GM12878 (cell line): Measurements from ENCODE around the gene ZNF501. TPM values are rescaled to one million over a fixed set of nuclear protein-coding genes. Genes with fewer than 3 reads are reported as not detected.

Source experiments
- CBX3 ChIP-seq: fragments of 200-600 bp; sonication (generic); IDR thresholded peaks from 2 replicates; pipeline ENCODE4 v1.6.1; 2016; ENCODE audit warnings: low read depth, borderline replicate concordance
- KAT2A ChIP-seq: conservative IDR thresholded peaks from 2 replicates; pipeline ENCODE4 v1.6.1; 2011; ENCODE audit warnings: low read depth, low read length; ENCODE audit not compliant: control insufficient read depth
- NFYA ChIP-seq: IDR thresholded peaks from 2 replicates; pipeline ENCODE4 v1.6.1; 2011; ENCODE audit warnings: low read depth, mild to moderate bottlenecking, low read length, improper control_type of control experiment, borderline replicate concordance
- RAD51 ChIP-seq: fragments of 450-650 bp; IDR thresholded peaks from 2 replicates; pipeline ENCODE4 v1.6.1; 2016; ENCODE audit warnings: moderate library complexity, mild to moderate bottlenecking, inconsistent platforms
- SP1 ChIP-seq: IDR thresholded peaks from one replicate; pipeline ENCODE4 v1.6.1; 2011; ENCODE audit warnings: low read depth, low read length
- SRF ChIP-seq, 2 experiments: IDR thresholded peaks; 2 replicates each; pipeline ENCODE4 v1.6.1; 2011; ENCODE audit warnings: low read depth in 2 of 2, low read length in 2 of 2, mild to moderate bottlenecking in 1 of 2, moderate library complexity in 1 of 2
- YY1 ChIP-seq: IDR thresholded peaks from 2 replicates; pipeline ENCODE4 v1.6.1; 2011; ENCODE audit warnings: low read depth, mild to moderate bottlenecking, low read length
- ZNF384 ChIP-seq: IDR thresholded peaks from 2 replicates; pipeline ENCODE4 v1.6.1; 2012; ENCODE audit warnings: low read depth, mild to moderate bottlenecking, low read length, improper control_type of control experiment, borderline replicate concordance
- polyA plus RNA-seq, 11 experiments: library from polyadenylated mRNA; depleted of rRNA in 4 of 11; unstranded in 6 of 11; stranded (reverse) in 5 of 11; fragments of >200 nt; fragmentation: Nextera tagmentation in 4 of 11; fragmentation: Illumina TruSeq in 1 of 11; extraction: Ambion mirVana in 4 of 11; extraction: Trizol in 1 of 11; gene quantifications; 1 replicate in 1 of 11; 2 replicates in 10 of 11; pipeline versions ENCODE4 v1.2.1 to v1.2.3, GENCODE V29; 2011 to 2016; ENCODE audit warnings: inconsistent platforms in 2 of 11, missing spikeins in 2 of 11, low read depth in 1 of 11
- total RNA-seq, 4 experiments: library from RNA; depleted of rRNA in 3 of 4; stranded (reverse); fragments of >200 nt in 3 of 4; fragmentation: Illumina TruSeq in 1 of 4; extraction: Trizol in 1 of 4; gene quantifications; 2 replicates each; pipeline versions ENCODE4 v1.2.1 to v1.2.3, GENCODE V29; 2013 to 2021
- TF ChIP-seq, protein P1 (sequence below): IDR thresholded peaks from 2 replicates; pipeline ENCODE4 v1.6.1; 2012; ENCODE audit warnings: mild to moderate bottlenecking, low read depth, low read length
- TF ChIP-seq, protein P2 (sequence below): IDR thresholded peaks from 2 replicates; pipeline ENCODE4 v1.6.1; 2012; ENCODE audit warnings: low read depth, low read length, improper control_type of control experiment
- TF ChIP-seq, protein P3 (sequence below): fragments of 450-650 bp; IDR thresholded peaks from 2 replicates; pipeline ENCODE4 v1.6.1; 2018; ENCODE audit warnings: borderline replicate concordance, mild to moderate bottlenecking; ENCODE audit not compliant: partially characterized antibody
- TF ChIP-seq, protein P4 (sequence below): fragments of 450-650 bp; IDR thresholded peaks from 2 replicates; pipeline ENCODE4 v1.6.1; 2016; ENCODE audit warnings: mild to moderate bottlenecking, moderate library complexity, borderline replicate concordance
- TF ChIP-seq, protein P5 (sequence below): fragments of 150-350 bp; IDR thresholded peaks from 2 replicates; pipeline ENCODE4 v1.6.1; 2016; ENCODE audit warnings: low read depth, low read length

Gene ZNF501
- total and polyA plus RNA-seq, 10 of the 15 experiments (the other 5 are each of a cell fraction or from before 2014, with no cell fraction given) = 0.35 to 3.8 (median 1.7) TPM

DNA sequence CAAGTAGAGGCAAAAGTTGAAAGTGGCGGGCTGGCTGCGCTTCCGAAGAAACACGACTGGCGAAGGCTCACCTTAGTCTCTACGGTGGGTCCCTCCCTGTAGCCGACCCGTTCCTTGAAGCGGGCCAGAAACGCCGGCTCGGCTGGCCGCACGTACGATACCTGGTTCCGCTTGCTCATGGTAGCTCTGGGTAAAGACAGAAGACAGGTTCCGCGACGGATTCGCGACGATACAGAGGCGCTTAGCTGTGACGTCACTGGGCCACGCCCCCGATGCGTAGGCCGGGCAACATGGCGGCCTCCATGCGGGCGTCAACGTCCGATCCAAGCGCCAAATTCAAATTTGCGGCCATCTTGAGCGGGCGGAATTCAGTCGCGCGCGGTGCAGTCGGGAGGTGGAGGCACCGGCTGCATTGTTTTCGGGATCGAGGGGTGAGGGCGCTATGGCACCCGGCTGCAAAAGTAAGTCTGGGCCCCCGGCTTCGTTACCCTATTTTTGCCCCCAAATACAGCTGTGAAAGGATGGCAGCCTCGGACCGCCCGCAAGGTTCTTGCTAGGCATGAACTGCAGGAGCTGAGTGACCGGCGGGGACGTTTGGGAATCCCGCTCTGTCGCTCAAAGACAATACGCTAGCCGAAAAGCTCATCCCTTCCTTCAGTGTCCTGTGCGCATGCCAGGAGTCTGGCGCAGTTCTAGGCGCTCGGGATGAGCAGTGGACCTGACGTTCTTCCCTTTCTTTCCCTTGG, 32.2 kb downstream of the ZNF501 start, which contains the start of the genes KIAA1143 and KIF15 (continued):
- TF ChIP-seq, protein P1, sequence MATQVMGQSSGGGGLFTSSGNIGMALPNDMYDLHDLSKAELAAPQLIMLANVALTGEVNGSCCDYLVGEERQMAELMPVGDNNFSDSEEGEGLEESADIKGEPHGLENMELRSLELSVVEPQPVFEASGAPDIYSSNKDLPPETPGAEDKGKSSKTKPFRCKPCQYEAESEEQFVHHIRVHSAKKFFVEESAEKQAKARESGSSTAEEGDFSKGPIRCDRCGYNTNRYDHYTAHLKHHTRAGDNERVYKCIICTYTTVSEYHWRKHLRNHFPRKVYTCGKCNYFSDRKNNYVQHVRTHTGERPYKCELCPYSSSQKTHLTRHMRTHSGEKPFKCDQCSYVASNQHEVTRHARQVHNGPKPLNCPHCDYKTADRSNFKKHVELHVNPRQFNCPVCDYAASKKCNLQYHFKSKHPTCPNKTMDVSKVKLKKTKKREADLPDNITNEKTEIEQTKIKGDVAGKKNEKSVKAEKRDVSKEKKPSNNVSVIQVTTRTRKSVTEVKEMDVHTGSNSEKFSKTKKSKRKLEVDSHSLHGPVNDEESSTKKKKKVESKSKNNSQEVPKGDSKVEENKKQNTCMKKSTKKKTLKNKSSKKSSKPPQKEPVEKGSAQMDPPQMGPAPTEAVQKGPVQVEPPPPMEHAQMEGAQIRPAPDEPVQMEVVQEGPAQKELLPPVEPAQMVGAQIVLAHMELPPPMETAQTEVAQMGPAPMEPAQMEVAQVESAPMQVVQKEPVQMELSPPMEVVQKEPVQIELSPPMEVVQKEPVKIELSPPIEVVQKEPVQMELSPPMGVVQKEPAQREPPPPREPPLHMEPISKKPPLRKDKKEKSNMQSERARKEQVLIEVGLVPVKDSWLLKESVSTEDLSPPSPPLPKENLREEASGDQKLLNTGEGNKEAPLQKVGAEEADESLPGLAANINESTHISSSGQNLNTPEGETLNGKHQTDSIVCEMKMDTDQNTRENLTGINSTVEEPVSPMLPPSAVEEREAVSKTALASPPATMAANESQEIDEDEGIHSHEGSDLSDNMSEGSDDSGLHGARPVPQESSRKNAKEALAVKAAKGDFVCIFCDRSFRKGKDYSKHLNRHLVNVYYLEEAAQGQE = no peak
- TF ChIP-seq YY1 = peak; percentile 99
- peak; percentile 54 to 83; a peak in 3 of 4 replicates for TF ChIP-seq SRF (IDR thresholded peaks at IDR 0.05; ENCODE audit: low read depth in 2 of 2, low read length in 2 of 2)
- TF ChIP-seq RAD51 = no peak
- TF ChIP-seq NFYA = no peak
- no peak for TF ChIP-seq CBX3
- TF ChIP-seq, protein P2, sequence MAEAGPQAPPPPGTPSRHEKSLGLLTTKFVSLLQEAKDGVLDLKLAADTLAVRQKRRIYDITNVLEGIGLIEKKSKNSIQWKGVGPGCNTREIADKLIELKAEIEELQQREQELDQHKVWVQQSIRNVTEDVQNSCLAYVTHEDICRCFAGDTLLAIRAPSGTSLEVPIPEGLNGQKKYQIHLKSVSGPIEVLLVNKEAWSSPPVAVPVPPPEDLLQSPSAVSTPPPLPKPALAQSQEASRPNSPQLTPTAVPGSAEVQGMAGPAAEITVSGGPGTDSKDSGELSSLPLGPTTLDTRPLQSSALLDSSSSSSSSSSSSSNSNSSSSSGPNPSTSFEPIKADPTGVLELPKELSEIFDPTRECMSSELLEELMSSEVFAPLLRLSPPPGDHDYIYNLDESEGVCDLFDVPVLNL = peak; percentile 99
- TF ChIP-seq ZNF384 = no peak
- TF ChIP-seq, protein P3, sequence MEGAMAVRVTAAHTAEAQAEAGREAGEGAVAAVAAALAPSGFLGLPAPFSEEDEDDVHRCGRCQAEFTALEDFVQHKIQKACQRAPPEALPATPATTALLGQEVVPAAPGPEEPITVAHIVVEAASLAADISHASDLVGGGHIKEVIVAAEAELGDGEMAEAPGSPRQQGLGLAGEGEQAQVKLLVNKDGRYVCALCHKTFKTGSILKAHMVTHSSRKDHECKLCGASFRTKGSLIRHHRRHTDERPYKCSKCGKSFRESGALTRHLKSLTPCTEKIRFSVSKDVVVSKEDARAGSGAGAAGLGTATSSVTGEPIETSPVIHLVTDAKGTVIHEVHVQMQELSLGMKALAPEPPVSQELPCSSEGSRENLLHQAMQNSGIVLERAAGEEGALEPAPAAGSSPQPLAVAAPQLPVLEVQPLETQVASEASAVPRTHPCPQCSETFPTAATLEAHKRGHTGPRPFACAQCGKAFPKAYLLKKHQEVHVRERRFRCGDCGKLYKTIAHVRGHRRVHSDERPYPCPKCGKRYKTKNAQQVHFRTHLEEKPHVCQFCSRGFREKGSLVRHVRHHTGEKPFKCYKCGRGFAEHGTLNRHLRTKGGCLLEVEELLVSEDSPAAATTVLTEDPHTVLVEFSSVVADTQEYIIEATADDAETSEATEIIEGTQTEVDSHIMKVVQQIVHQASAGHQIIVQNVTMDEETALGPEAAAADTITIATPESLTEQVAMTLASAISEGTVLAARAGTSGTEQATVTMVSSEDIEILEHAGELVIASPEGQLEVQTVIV = peak; percentile 26
- no peak for TF ChIP-seq KAT2A
- TF ChIP-seq, protein P4, sequence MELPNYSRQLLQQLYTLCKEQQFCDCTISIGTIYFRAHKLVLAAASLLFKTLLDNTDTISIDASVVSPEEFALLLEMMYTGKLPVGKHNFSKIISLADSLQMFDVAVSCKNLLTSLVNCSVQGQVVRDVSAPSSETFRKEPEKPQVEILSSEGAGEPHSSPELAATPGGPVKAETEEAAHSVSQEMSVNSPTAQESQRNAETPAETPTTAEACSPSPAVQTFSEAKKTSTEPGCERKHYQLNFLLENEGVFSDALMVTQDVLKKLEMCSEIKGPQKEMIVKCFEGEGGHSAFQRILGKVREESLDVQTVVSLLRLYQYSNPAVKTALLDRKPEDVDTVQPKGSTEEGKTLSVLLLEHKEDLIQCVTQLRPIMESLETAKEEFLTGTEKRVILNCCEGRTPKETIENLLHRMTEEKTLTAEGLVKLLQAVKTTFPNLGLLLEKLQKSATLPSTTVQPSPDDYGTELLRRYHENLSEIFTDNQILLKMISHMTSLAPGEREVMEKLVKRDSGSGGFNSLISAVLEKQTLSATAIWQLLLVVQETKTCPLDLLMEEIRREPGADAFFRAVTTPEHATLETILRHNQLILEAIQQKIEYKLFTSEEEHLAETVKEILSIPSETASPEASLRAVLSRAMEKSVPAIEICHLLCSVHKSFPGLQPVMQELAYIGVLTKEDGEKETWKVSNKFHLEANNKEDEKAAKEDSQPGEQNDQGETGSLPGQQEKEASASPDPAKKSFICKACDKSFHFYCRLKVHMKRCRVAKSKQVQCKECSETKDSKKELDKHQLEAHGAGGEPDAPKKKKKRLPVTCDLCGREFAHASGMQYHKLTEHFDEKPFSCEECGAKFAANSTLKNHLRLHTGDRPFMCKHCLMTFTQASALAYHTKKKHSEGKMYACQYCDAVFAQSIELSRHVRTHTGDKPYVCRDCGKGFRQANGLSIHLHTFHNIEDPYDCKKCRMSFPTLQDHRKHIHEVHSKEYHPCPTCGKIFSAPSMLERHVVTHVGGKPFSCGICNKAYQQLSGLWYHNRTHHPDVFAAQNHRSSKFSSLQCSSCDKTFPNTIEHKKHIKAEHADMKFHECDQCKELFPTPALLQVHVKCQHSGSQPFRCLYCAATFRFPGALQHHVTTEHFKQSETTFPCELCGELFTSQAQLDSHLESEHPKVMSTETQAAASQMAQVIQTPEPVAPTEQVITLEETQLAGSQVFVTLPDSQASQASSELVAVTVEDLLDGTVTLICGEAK = peak; percentile 62; the same call in 1 of the 2 replicates
- TF ChIP-seq SP1 = peak; percentile 94
- TF ChIP-seq, protein P5, sequence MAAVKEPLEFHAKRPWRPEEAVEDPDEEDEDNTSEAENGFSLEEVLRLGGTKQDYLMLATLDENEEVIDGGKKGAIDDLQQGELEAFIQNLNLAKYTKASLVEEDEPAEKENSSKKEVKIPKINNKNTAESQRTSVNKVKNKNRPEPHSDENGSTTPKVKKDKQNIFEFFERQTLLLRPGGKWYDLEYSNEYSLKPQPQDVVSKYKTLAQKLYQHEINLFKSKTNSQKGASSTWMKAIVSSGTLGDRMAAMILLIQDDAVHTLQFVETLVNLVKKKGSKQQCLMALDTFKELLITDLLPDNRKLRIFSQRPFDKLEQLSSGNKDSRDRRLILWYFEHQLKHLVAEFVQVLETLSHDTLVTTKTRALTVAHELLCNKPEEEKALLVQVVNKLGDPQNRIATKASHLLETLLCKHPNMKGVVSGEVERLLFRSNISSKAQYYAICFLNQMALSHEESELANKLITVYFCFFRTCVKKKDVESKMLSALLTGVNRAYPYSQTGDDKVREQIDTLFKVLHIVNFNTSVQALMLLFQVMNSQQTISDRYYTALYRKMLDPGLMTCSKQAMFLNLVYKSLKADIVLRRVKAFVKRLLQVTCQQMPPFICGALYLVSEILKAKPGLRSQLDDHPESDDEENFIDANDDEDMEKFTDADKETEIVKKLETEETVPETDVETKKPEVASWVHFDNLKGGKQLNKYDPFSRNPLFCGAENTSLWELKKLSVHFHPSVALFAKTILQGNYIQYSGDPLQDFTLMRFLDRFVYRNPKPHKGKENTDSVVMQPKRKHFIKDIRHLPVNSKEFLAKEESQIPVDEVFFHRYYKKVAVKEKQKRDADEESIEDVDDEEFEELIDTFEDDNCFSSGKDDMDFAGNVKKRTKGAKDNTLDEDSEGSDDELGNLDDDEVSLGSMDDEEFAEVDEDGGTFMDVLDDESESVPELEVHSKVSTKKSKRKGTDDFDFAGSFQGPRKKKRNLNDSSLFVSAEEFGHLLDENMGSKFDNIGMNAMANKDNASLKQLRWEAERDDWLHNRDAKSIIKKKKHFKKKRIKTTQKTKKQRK = no peak
